MM.1S (cell line): ENCODE measurements around the gene TM9SF4.

ENCODE experiments used
- EZH2 ChIP-seq: fragments of 300-600 bp; sonication (generic); optimal IDR thresholded peaks from 2 replicates; pipeline ENCODE3; 2017; ENCODE audit warnings: low read depth, mild to moderate bottlenecking, antibody characterized with exemption, low read length, mixed read lengths
- EZH2phosphoT487 ChIP-seq: fragments of 300-600 bp; sonication (generic); IDR thresholded peaks from 2 replicates; pipeline ENCODE4 v1.6.1; 2018; ENCODE audit warnings: antibody characterized with exemption, low read length
- TF ChIP-seq, protein P1 (sequence below): fragments of 300-600 bp; sonication (generic); IDR thresholded peaks from 2 replicates; pipeline ENCODE4 v1.5.1; 2016; ENCODE audit warnings: antibody characterized with exemption, low read length, mixed read lengths

DNA sequence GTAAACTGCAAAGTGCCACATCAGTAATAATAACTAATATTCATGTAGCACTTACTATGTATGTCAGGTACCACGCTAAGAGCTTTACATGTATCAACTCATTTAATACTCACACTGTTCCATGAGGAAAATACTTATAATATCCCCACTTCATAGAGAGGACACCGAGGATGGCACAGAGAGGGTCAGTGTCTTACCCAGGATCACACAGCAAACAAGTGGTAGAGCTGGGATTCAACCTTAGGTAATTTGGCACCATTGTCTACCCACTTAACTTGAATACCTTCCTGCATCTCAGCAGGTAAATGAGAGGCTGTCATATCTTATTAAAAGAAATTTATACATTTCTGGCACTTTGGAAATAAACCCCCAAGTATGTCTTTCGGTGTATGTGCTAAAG lies 106.2 kb downstream of the TM9SF4 start:
- TF ChIP-seq, protein P1, sequence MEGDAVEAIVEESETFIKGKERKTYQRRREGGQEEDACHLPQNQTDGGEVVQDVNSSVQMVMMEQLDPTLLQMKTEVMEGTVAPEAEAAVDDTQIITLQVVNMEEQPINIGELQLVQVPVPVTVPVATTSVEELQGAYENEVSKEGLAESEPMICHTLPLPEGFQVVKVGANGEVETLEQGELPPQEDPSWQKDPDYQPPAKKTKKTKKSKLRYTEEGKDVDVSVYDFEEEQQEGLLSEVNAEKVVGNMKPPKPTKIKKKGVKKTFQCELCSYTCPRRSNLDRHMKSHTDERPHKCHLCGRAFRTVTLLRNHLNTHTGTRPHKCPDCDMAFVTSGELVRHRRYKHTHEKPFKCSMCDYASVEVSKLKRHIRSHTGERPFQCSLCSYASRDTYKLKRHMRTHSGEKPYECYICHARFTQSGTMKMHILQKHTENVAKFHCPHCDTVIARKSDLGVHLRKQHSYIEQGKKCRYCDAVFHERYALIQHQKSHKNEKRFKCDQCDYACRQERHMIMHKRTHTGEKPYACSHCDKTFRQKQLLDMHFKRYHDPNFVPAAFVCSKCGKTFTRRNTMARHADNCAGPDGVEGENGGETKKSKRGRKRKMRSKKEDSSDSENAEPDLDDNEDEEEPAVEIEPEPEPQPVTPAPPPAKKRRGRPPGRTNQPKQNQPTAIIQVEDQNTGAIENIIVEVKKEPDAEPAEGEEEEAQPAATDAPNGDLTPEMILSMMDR = no peak
- no peak for TF ChIP-seq EZH2phosphoT487
- no peak for TF ChIP-seq EZH2
